Suprapubic skin (tissue), 3 donors: ENCODE measurements around the gene JADE2.
A peak's percentile ranks its signal among the peaks of the same experiment; 100 is the strongest.

ENCODE experiments used
- POLR2AphosphoS5 ChIP-seq, 3 donors: sonication (generic); formaldehyde crosslinking; IDR thresholded peaks; one replicate each; pipeline ENCODE4 v1.6.1; 2017; ENCODE audit warnings: antibody characterized with exemption in 3 of 3
- TF ChIP-seq, protein P1 (sequence below), 2 donors: fragments of 200-600 bp in 1 of 2; fragments of 450-650 bp in 1 of 2; sonication (generic) in 1 of 2; IDR thresholded peaks; one replicate each; pipeline ENCODE4 v1.5.1; 2016 to 2019; ENCODE audit warnings: antibody characterized with exemption in 2 of 2, mild to moderate bottlenecking in 1 of 2, moderate library complexity in 1 of 2

DNA sequence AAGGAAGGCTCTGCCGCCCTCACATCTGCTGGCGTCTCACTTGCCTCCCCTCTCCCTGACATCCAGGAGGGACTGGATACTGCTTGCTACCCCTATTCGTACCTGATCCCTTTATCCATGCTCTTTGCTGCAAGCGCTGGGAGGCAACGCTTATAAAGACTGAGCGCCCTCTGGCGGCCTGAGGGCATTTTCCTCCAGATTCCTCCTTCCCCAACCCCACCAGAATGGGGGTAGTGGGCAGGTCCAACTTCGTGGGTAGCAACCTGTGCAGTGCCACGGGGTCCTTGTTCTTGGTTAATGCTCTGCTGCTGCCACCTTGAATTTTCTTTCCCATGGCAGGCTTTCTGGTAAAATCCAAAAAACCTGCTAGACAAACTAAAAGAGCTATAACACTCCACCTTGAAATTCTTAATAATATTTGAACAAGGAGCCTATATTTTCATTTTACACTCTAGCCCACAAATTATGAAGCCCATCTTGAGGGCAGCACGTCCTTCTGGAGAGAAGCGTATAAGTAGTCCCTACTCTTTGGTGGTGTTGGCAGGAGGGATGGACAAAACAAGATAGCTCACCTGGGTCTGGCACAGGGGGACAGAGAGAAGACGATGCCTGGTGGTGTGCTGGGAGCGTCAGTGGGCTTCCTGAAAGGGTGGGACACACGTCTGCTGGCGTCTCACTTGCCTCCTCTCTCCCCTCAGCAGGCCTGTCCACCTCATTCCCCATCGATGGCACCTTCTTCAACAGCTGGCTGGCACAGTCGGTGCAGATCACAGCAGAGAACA is 52.5 kb downstream of the JADE2 start:
- TF ChIP-seq, protein P1, sequence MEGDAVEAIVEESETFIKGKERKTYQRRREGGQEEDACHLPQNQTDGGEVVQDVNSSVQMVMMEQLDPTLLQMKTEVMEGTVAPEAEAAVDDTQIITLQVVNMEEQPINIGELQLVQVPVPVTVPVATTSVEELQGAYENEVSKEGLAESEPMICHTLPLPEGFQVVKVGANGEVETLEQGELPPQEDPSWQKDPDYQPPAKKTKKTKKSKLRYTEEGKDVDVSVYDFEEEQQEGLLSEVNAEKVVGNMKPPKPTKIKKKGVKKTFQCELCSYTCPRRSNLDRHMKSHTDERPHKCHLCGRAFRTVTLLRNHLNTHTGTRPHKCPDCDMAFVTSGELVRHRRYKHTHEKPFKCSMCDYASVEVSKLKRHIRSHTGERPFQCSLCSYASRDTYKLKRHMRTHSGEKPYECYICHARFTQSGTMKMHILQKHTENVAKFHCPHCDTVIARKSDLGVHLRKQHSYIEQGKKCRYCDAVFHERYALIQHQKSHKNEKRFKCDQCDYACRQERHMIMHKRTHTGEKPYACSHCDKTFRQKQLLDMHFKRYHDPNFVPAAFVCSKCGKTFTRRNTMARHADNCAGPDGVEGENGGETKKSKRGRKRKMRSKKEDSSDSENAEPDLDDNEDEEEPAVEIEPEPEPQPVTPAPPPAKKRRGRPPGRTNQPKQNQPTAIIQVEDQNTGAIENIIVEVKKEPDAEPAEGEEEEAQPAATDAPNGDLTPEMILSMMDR (IDR thresholded peaks at IDR 0.05), result peak; percentile 62 to 66
- no peak for TF ChIP-seq POLR2AphosphoS5 (IDR thresholded peaks at IDR 0.05)
